Nephron progenitor cell (in vitro differentiated cells): ENCODE data around the gene CAMSAP2.
"Not testable (repeated sequence)": the region's sequence is repeated elsewhere in the genome, so short reads cannot be mapped to it uniquely, and the experiment has no call there.

Experiments used
- DNase-seq: peaks from one replicate; pipeline ENCODE4 v3.0.0; 2021
- H3K27ac Mint-ChIP-seq: 2 replicates; pipeline ENCODE4 v1.8.0; 2021; ENCODE audit warnings: mild to moderate bottlenecking, moderate library complexity, mixed read lengths
- H3K27me3 Mint-ChIP-seq: 2 replicates; pipeline ENCODE4 v1.8.0; 2021; ENCODE audit warnings: mild to moderate bottlenecking, low read depth, mixed read lengths; ENCODE audit not compliant: poor library complexity
- H3K36me3 Mint-ChIP-seq: 2 replicates; pipeline ENCODE4 v1.8.0; 2021; ENCODE audit warnings: low read depth, mixed read lengths
- H3K4me1 Mint-ChIP-seq: 2 replicates; pipeline ENCODE4 v1.8.0; 2021; ENCODE audit warnings: mixed read lengths
- H3K4me3 Mint-ChIP-seq: 2 replicates; pipeline ENCODE4 v1.8.0; 2021; ENCODE audit warnings: mild to moderate bottlenecking, moderate library complexity, mixed read lengths
- H3K9me3 Mint-ChIP-seq: 2 replicates; pipeline ENCODE4 v1.8.0; 2021; ENCODE audit warnings: mild to moderate bottlenecking, moderate library complexity, mixed read lengths
- TF ChIP-seq, protein P1 (sequence below): fragments of 200-600 bp; sonication (generic); IDR thresholded peaks from 2 replicates; pipeline ENCODE4 v1.5.0; 2021; ENCODE audit warnings: antibody characterized with exemption

The CAMSAP2 gene

DNA sequence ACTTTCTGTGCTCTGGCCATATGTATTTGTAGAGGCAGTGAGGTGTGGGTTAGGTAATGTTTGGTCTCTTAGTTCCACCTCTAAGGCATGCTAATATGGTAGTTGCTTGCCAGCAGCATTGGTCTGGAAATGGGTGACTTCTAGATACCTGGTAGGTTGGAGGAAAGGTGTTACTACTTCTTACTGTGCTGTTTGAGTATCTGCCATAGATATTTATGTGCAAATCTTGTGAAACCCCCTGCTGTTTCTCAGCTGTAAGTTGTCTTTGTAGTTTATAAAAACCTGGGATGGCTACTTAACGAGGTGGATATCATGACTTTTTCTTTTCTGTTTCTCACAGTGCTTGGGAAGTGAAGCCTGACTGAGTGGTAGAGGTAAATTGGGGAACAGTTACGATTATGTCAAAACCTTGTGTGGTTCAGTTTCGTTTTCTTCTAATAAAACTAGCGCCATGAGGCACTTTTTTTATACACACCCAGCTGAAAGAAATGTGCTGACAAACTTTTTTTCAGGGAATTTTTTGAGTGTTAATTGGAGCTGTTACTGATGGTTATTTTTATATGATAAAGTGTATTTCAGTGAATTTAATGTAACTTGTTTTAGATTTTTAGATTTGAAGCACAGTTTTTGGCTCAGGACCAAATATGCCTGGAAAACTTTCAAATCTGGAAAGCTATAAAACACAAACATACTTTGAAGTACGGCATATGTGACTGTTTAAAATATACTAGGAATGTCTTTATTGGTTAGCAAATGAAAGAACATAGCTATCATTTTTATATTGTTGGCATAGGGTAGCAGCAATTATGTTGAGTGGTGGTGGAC lies 42.1 kb downstream of the CAMSAP2 start:
- Mint-ChIP-seq H3K4me3 (no peak overlapping the region), H3K36me3 (peaks cover 80% of the 10 kb centered on the region), H3K27me3 (no peaks in the 10 kb centered on the region), H3K9me3 (peaks cover 31% of the 10 kb centered on the region), H3K4me1 (no peaks in the 10 kb centered on the region), H3K27ac (peak overlapping the region; percentile 78)
- TF ChIP-seq, protein P1, sequence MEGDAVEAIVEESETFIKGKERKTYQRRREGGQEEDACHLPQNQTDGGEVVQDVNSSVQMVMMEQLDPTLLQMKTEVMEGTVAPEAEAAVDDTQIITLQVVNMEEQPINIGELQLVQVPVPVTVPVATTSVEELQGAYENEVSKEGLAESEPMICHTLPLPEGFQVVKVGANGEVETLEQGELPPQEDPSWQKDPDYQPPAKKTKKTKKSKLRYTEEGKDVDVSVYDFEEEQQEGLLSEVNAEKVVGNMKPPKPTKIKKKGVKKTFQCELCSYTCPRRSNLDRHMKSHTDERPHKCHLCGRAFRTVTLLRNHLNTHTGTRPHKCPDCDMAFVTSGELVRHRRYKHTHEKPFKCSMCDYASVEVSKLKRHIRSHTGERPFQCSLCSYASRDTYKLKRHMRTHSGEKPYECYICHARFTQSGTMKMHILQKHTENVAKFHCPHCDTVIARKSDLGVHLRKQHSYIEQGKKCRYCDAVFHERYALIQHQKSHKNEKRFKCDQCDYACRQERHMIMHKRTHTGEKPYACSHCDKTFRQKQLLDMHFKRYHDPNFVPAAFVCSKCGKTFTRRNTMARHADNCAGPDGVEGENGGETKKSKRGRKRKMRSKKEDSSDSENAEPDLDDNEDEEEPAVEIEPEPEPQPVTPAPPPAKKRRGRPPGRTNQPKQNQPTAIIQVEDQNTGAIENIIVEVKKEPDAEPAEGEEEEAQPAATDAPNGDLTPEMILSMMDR: no peak
- no peak for DNase-seq

DNA sequence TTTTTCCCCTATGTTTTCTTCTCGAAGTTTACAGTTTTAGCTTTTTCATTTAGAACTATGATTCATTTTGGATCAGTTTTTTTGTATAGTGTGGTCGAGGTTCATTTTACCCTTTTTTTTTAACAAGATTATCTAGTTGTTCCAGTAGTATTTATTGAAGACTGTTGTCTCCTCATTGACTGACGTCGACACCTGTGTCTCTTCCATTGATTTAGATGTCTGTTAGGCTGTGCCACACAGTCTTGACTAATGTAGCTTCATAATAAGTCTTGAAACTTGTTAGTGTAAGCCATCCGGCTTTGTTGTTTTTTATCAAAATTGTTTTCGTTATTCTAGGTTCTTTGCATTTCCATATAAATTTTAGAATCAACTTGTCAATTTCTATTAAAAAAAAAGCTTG lies 45.2 kb downstream of the CAMSAP2 start:
- no peaks in the 10 kb centered on the region for H3K27me3 Mint-ChIP-seq
- TF ChIP-seq, protein P1: no peak

DNA sequence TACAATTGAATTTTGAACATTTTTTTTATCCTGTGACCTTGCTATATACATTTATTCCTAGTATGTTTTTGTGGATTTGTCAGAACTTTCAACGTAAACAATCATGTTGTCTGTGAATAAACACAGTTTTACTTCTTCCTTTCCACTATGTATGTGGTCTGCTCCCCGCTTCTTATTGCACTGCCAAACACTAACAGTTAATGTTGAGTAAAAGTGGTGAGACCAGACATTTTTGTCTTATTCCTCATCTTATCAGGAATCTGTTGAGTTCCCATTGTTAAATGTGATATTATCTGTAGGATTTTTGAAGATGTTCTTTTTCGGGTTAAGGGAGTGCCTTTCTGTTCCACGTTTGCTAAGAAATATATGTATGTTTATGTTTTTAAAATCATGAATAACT lies 45.9 kb downstream of the CAMSAP2 start:
- no peaks in the 10 kb centered on the region for H3K27me3 Mint-ChIP-seq
- H3K36me3 Mint-ChIP-seq: peaks cover 92% of the 10 kb centered on the region
- peaks cover 39% of the 10 kb centered on the region for H3K9me3 Mint-ChIP-seq
- H3K4me3 Mint-ChIP-seq: no peak overlapping the region
- TF ChIP-seq, protein P1: no peak
- H3K4me1 Mint-ChIP-seq: peaks cover 5% of the 10 kb centered on the region
- DNase-seq: no peak
- H3K27ac Mint-ChIP-seq: peak overlapping the region; percentile 49

More for the DNA sequence above, 45.2 kb downstream of the CAMSAP2 start:
- H3K4me3 Mint-ChIP-seq: no peak overlapping the region
- H3K36me3 Mint-ChIP-seq: peaks cover 92% of the 10 kb centered on the region
- peaks cover 34% of the 10 kb centered on the region for H3K9me3 Mint-ChIP-seq
- DNase-seq: no peak
- H3K4me1 Mint-ChIP-seq: no peaks in the 10 kb centered on the region
- H3K27ac Mint-ChIP-seq: no peak overlapping the region

DNA sequence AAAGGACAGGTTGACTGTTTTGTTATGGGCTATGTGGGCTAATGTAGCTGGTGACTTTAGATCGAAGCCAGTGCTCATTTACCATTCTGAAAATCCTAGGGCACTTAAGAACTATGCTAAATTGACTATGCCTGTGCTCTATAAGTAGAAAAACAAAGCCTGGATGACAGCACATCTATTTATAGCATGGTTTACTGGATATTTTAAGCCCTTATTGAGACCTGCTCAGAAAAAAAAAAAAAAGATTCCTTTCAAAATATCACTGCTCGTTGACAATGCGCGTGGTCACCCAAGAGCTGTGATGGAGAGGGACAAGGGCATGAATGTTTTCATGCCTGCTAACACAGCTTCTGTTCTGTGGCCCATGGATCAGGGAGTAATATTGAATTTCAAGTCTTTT lies 48.1 kb downstream of the CAMSAP2 start:
- H3K4me3 Mint-ChIP-seq: no peak overlapping the region
- peaks cover 17% of the 10 kb centered on the region for H3K4me1 Mint-ChIP-seq
- TF ChIP-seq, protein P1: no peak
- H3K36me3 Mint-ChIP-seq: peaks cover 94% of the 10 kb centered on the region
- no peaks in the 10 kb centered on the region for H3K27me3 Mint-ChIP-seq
- peaks cover 46% of the 10 kb centered on the region for H3K9me3 Mint-ChIP-seq
- DNase-seq: no peak
- H3K27ac Mint-ChIP-seq: no peak overlapping the region

DNA sequence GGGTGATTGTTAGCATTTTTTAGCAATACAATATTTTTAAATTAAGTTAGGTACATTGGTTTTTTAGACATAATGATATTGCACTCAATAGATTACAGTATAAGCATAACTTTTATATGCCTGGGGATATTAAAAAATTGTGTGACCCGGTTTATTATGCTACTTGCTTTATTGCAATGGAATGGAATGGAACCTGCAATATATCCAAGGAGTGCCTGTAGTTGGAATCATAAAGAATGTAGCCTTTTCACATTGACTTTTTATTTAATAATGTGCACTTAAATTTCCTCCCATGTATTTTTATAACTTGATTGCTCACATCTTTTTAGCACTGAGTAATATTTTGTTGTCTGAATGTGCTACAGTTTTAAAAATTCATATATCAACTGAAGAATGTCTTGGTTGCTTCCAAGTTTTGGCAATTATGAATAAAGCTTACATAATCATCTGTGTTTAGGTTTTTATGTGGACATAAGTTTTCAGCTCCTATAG lies 49.2 kb downstream of the CAMSAP2 start:
- Mint-ChIP-seq H3K4me1 (peaks cover 17% of the 10 kb centered on the region), H3K27ac (no peak overlapping the region), H3K36me3 (peaks cover 94% of the 10 kb centered on the region), H3K4me3 (no peak overlapping the region), H3K27me3 (no peaks in the 10 kb centered on the region), H3K9me3 (peaks cover 39% of the 10 kb centered on the region)
- no peak for DNase-seq
- TF ChIP-seq, protein P1: no peak

DNA sequence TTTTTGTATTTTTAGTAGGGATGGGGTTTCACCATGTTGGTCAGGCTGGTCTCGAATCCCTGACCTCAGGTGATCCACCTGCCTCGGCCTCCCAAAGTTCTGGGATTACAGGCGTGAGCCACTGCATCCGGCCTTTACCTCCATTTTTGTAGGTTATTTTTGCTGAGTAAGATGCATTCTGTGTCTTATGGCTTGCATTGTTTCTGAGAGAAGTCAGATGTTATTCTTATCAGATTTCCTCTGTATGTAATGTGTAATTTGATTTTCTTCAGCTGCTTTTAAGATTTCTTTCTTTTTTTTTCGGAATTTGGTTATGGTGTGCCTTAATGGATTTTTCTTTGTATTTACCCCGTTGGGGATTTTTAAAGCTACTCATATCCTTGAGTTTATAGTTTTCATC lies 52.3 kb downstream of the CAMSAP2 start:
- not testable (repeated sequence) for H3K4me3 Mint-ChIP-seq, H3K27ac Mint-ChIP-seq, H3K27me3 Mint-ChIP-seq, DNase-seq
- Mint-ChIP-seq H3K9me3 (peaks cover 25% of the 10 kb centered on the region), H3K4me1 (peaks cover 17% of the 10 kb centered on the region), H3K36me3 (peaks cover 94% of the 10 kb centered on the region)
